Cortex of kidney (tissue), 1 donor: Measurements from ENCODE around the gene GAS2L2.

Experiments
- DNase-seq: peaks from one replicate; lab custom pipeline; 2025; lab: John Stamatoyannopoulos, UW

Gene GAS2L2

GRCh38 chr17:35745749-35746320 lies 7.2 kb downstream of the GAS2L2 start:
- no peak for DNase-seq

DNA sequence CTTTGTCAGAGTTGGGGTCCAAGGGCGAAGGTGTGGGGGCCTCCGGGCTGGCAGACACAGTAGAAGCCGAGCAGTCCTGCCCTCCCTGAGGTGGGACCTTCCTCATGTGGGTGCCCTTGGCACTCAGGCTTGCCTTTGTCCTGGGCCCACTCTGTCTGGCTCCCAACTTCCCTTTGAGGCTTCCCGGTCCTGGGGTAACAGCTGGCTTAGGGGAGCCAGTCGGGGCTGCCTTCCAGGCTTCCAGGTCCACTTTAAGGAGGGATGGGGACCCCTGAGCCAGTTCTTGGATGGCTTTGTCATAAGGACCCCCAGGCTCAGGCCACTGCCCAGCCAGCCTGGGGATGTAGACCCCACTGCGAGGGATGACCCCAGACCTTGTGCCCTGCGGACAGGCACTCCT lies 7.8 kb downstream of the GAS2L2 start:
- no peak for DNase-seq

GRCh38 chr17:35744830-35745229 lies 8.2 kb downstream of the GAS2L2 start:
- no peak for DNase-seq

DNA sequence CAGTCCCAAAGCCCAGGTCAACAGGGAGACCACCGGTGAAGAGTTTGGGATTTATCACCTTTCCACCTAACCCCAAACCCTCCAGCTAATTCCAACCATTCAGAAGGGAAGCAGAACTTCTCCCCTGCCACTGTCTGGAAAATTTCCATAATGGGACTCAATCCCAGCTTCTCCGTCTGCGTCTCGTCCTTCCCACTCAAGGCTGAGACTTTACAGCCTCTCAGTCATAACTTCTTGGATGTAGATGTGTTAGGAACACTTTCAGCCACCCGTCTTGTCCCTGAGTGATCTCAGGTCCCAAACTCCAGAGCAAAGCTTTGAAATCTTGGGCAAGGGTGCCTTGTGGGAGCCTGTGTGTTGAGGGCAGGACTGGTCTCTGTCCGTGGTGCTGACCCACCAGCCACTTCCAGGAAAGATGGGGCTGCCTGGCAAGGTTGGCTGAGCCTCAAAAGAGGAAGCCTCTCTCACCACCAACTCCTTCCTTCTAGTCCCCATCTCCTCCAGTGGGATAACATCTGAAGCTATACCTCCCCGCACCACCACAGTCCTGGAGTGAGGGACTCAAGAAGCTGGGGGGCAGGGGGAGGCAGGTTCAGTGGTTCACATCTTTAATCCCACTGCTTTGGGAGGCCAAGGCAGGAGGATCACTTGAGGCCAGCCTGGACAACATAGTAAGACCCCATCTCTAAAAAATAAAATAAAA lies 9.3 kb downstream of the GAS2L2 start:
- DNase-seq: no peak

GRCh38 chr17:35742896-35743477 lies 10.1 kb downstream of the GAS2L2 start:
- no peak for DNase-seq

DNA sequence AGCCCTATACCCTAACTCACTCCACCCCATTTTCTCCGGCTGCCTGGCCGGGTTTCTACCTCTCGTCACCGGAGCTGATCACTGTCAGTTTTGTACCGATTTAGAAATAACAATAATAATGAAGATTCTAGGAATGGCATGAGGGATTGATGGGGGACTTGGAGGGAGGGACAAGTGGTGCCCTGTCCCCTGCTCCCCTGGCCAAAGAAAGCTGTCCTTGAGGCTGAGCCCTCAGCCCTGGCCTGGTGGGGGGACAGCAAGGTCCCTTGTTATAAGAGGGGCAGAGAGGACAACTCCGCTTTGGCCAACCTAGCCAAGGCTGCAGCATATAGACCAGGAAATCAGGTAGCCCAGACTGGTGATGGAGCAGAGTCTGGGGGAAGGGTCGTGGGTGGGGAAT lies 10.5 kb downstream of the GAS2L2 start:
- no peak for DNase-seq

DNA sequence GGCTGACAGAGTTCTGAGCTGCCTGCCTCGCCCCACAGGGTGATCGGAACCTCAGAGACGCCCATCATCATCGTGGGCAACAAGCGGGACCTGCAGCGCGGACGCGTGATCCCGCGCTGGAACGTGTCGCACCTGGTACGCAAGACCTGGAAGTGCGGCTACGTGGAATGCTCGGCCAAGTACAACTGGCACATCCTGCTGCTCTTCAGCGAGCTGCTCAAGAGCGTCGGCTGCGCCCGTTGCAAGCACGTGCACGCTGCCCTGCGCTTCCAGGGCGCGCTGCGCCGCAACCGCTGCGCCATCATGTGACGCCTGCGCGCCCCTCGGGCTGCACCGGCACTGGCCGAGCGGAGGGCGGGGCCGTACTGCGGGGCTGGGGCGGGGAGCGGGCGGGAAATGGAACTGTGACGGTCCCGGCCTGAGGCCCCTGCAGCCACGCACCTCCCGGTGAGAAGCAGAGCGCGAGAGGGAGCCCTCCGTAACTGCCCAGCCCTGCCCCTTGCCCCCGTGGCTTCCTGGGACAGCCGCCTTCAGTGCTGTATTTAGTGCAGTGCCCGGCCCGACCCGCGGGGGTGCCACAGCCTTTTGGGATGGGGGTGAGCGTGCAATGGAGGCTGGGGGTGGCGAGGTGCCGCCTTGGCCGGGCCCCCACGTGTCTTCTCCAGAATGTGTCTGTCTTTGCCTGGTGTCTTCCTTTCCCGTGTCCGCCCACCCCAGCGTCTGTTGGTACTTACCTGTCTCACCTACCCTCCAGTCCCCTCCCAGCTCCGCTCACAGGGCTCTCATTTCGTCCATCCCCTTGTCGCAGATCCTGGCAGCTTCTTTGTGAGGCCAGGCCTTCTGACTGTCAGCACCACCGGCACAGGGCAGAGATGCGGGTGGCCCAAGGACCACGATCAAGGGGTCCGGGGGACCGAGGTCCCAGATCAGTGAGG lies 11.8 kb downstream of the GAS2L2 start:
- no peak for DNase-seq

DNA sequence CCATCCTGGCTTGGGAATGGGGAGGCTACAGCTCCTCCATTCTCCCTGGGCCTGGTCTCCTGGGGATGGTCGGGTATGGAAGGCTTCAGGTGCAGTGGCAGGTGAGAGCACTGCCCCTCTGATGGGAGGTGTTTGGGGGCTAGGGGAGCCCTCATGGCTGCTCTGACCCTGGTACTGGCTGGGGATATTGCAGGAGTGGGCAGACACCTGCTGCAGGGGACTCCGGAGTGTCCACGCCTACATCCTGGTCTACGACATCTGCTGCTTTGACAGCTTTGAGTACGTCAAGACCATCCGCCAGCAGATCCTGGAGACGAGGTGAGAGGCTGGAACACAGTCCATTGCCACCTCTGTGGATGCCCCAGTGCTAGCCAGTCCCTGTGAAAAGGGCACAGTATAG lies 12.8 kb downstream of the GAS2L2 start:
- no peak for DNase-seq

GRCh38 chr17:35738519-35739133 lies 14.4 kb downstream of the GAS2L2 start:
- no peak for DNase-seq

GRCh38 chr17:35736236-35736635 lies 16.8 kb downstream of the GAS2L2 start:
- DNase-seq: no peak

- no peak for DNase-seq
Observed at GRCh38 chr17:35735036-35735805, 17.8 kb downstream of the GAS2L2 start.

GRCh38 chr17:35734396-35734795 lies 18.6 kb downstream of the GAS2L2 start:
- DNase-seq: no peak

GRCh38 chr17:35733366-35733765 lies 19.7 kb downstream of the GAS2L2 start:
- DNase-seq: no peak

DNA sequence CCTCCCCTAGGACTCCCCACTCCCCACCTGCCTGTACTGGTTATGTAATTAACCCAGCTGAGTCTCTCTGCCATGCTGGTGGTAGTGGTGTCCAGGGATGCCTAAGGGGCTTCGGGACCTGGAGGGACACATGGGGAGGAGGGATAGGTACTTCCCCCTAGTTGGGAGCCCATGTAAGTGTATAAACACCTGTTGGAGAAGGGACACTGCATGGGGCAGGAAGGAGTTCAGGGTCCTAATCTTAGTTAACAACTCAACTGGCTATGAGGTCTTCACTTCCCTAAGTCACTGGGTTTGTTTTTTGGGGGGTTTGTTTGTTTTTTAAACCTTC lies 20.3 kb downstream of the GAS2L2 start:
- no peak for DNase-seq

- no peak for DNase-seq
Observed at GRCh38 chr17:35731917-35732805, 20.9 kb downstream of the GAS2L2 start.

- no peak for DNase-seq
Observed at GRCh38 chr17:35731239-35731916, 21.7 kb downstream of the GAS2L2 start, which contains the start of gene RASL10B. Gene RASL10B (plus strand): TSS chr17:35731639. CDS start chr17:35735185, 3,546 bp downstream.

- no peak for DNase-seq
Observed at GRCh38 chr17:35730400-35731005, 22.5 kb downstream of the GAS2L2 start.

GRCh38 chr17:35729405-35729833 lies 23.6 kb downstream of the GAS2L2 start:
- no peak for DNase-seq

DNA sequence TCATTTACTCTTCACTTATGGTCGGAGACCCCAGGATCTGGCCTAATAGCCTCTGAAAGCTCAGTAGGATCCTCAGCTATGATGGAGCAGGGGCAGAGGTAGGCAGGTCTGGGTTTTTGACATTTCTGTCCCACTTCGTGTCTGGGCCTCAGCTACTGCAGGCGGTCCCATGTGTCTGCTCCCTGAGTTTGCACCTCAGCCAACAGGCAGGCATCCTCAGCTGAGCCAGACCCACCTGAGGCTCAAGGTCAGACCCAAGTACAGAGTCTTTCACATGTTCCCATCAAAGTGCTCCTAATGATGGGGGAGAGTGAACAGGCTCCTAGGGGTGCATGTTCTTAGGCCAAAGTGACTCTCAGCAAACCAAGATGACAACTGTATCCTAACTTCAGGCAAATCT lies 24.5 kb downstream of the GAS2L2 start:
- no peak for DNase-seq
